Neural cell (in vitro differentiated cells): ENCODE results near the gene CRTC3. TPM values are rescaled to one million over a fixed set of nuclear protein-coding genes. Genes with fewer than 3 reads are reported as not detected.

Experiments
- H2AFZ ChIP-seq: fragments of 200-600, 300-800 bp; sonication (generic), shearing (Covaris generic); 2 replicates; pipeline ENCODE4 v1.6.0; 2014; ENCODE audit warnings: low read depth, mild to moderate bottlenecking, antibody characterized with exemption, low read length, moderate library complexity
- H3F3A ChIP-seq: fragments of 200-600 bp; shearing (Covaris generic); 2 replicates; pipeline ENCODE4 v1.6.1; 2016; ENCODE audit warnings: mild to moderate bottlenecking, moderate library complexity, mixed read lengths, antibody characterized with exemption, low read length; ENCODE audit not compliant: insufficient read depth, poor library complexity, severe bottlenecking
- H3K27ac ChIP-seq: fragments of 200-600, 300-800 bp; sonication (generic), shearing (Covaris generic); 2 replicates; pipeline ENCODE4 v1.5.1; 2014; ENCODE audit warnings: mild to moderate bottlenecking, low read length, moderate library complexity
- H3K27me3 ChIP-seq: fragments of 300-800, 200-600 bp; sonication (generic), shearing (Covaris generic); 2 replicates; pipeline ENCODE4 v1.6.0; 2014; ENCODE audit warnings: mild to moderate bottlenecking, low read depth, low read length, moderate library complexity; ENCODE audit not compliant: insufficient read depth
- H3K36me3 ChIP-seq: fragments of 300-800, 200-600 bp; sonication (generic), shearing (Covaris generic); 2 replicates; pipeline ENCODE4 v1.5.1; 2014; ENCODE audit warnings: mild to moderate bottlenecking, antibody characterized with exemption, low read length, moderate library complexity; ENCODE audit not compliant: insufficient read depth
- H3K4me2 ChIP-seq: fragments of 300-800, 200-600 bp; sonication (generic), shearing (Covaris generic); 2 replicates; pipeline ENCODE4 v1.6.0; 2014; ENCODE audit warnings: mild to moderate bottlenecking, low read length
- H3K4me3 ChIP-seq: fragments of 300-800, 200-600 bp; sonication (generic), shearing (Covaris generic); 2 replicates; pipeline ENCODE4 v1.5.1; 2014; ENCODE audit warnings: mild to moderate bottlenecking, low read length, moderate library complexity
- H3K79me2 ChIP-seq: fragments of 200-600 bp; shearing (Covaris generic); replicated peaks from 2 replicates; pipeline ENCODE4 v1.6.0; 2014; ENCODE audit warnings: mild to moderate bottlenecking, low read length, moderate library complexity; ENCODE audit not compliant: insufficient read depth
- H3K9ac ChIP-seq: fragments of 300-800, 200-600 bp; sonication (generic), shearing (Covaris generic); 2 replicates; pipeline ENCODE4 v1.6.1; 2016; ENCODE audit warnings: mild to moderate bottlenecking, low read length, mixed read lengths
- H3K9me2 ChIP-seq: fragments of 200-600 bp; shearing (Covaris generic); 2 replicates; pipeline ENCODE4 v1.6.1; 2016; ENCODE audit warnings: mild to moderate bottlenecking, low read length, mixed read lengths; ENCODE audit not compliant: insufficient read depth
- H3K9me3 ChIP-seq: fragments of 200-600, 300-800 bp; sonication (generic), shearing (Covaris generic); 2 replicates; pipeline ENCODE4 v1.6.1; 2016; ENCODE audit warnings: mild to moderate bottlenecking, mixed run types, low read length, moderate library complexity, mixed read lengths
- H4K20me1 ChIP-seq: fragments of 200-600 bp; shearing (Covaris generic); 2 replicates; pipeline ENCODE4 v1.6.1; 2016; ENCODE audit warnings: mild to moderate bottlenecking, mixed run types; ENCODE audit not compliant: insufficient read depth
- CTCF ChIP-seq: fragments of 450-650 bp; IDR thresholded peaks from 2 replicates; pipeline ENCODE4 v1.5.1; 2014; ENCODE audit warnings: antibody characterized with exemption, mild to moderate bottlenecking, moderate library complexity; ENCODE audit not compliant: poor library complexity, severe bottlenecking
- EP300 ChIP-seq: fragments of 450-650 bp; conservative IDR thresholded peaks from 2 replicates; pipeline ENCODE4 v1.6.1; 2014; ENCODE audit warnings: antibody characterized with exemption, mild to moderate bottlenecking, moderate library complexity; ENCODE audit not compliant: poor library complexity, severe bottlenecking
- EZH2 ChIP-seq: fragments of 200-600, 300-800 bp; shearing (Covaris generic), sonication (generic); IDR thresholded peaks from 2 replicates; pipeline ENCODE4 v1.6.1; 2014; ENCODE audit warnings: antibody characterized with exemption, low read length, borderline replicate concordance, mild to moderate bottlenecking; ENCODE audit not compliant: insufficient read depth, poor library complexity, severe bottlenecking
- MXI1 ChIP-seq: fragments of 450-650 bp; conservative IDR thresholded peaks from 2 replicates; pipeline ENCODE4 v1.6.1; 2014; ENCODE audit warnings: antibody characterized with exemption, mild to moderate bottlenecking; ENCODE audit not compliant: poor library complexity, severe bottlenecking
- POLR2AphosphoS5 ChIP-seq: IDR thresholded peaks from 2 replicates; pipeline ENCODE4 v1.6.1; 2012
- RAD21 ChIP-seq: fragments of 450-650 bp; conservative IDR thresholded peaks from 2 replicates; pipeline ENCODE4 v1.6.1; 2014; ENCODE audit warnings: antibody characterized with exemption, mild to moderate bottlenecking, moderate library complexity
- REST ChIP-seq: IDR thresholded peaks from 2 replicates; pipeline ENCODE4 v1.6.1; 2012; ENCODE audit warnings: borderline replicate concordance
- SMC3 ChIP-seq: fragments of 450-650 bp; conservative IDR thresholded peaks from 2 replicates; pipeline ENCODE4 v1.6.1; 2014; ENCODE audit warnings: antibody characterized with exemption, mild to moderate bottlenecking, moderate library complexity; ENCODE audit not compliant: poor library complexity
- TAF1 ChIP-seq: IDR thresholded peaks from 2 replicates; pipeline ENCODE4 v1.6.1; 2012; ENCODE audit warnings: low read depth
- polyA plus RNA-seq: library from polyadenylated mRNA; depleted of rRNA; stranded (reverse); fragments of >200 nt; gene quantifications from 2 replicates; pipeline ENCODE4 v1.2.3, GENCODE V29; 2014

Gene CRTC3
- polyA plus RNA-seq, 1 donor from 2014 or later: 5.5 TPM

GRCh38 chr15:90617668-90618097, 88.0 kb downstream of the CRTC3 start:
- H3K9me3 ChIP-seq: no peaks in the 10 kb centered on the region
- H3K27me3 ChIP-seq: no peaks in the 10 kb centered on the region
- no peaks in the 10 kb centered on the region for H3K36me3 ChIP-seq
- H3K4me2 ChIP-seq: no peak overlapping the region
- no peaks in the 10 kb centered on the region for H4K20me1 ChIP-seq
- TF ChIP-seq RAD21: no peak
- no peak for TF ChIP-seq REST
- TF ChIP-seq MXI1: no peak
- TF ChIP-seq TAF1: no peak
- no peak for TF ChIP-seq POLR2AphosphoS5
- TF ChIP-seq EZH2: no peak
- no peak for TF ChIP-seq SMC3
- no peak for TF ChIP-seq EP300
- no peak for TF ChIP-seq CTCF
- no peak overlapping the region for H3K27ac ChIP-seq
- no peaks in the 10 kb centered on the region for H3K9me2 ChIP-seq
- no peaks in the 10 kb centered on the region for H3K79me2 ChIP-seq
- H2AFZ ChIP-seq: no peak overlapping the region
- no peak overlapping the region for H3K9ac ChIP-seq
- H3F3A ChIP-seq: no peaks in the 10 kb centered on the region
- H3K4me3 ChIP-seq: no peak overlapping the region

- H3K27ac ChIP-seq: no peak overlapping the region
- TF ChIP-seq EP300: no peak
- TF ChIP-seq REST: no peak
- TF ChIP-seq SMC3: no peak
- TF ChIP-seq EZH2: no peak
- TF ChIP-seq TAF1: no peak
- no peak for TF ChIP-seq MXI1
- TF ChIP-seq POLR2AphosphoS5: no peak
- no peak for TF ChIP-seq RAD21
- TF ChIP-seq CTCF: no peak
- H3K9me3 ChIP-seq: no peaks in the 10 kb centered on the region
- H3K27me3 ChIP-seq: no peaks in the 10 kb centered on the region
- no peaks in the 10 kb centered on the region for H3K36me3 ChIP-seq
- H3K9ac ChIP-seq: no peak overlapping the region
- H2AFZ ChIP-seq: no peak overlapping the region
- H3K9me2 ChIP-seq: no peaks in the 10 kb centered on the region
- no peak overlapping the region for H3K4me3 ChIP-seq
- no peaks in the 10 kb centered on the region for H3K79me2 ChIP-seq
- H4K20me1 ChIP-seq: no peaks in the 10 kb centered on the region
- H3K4me2 ChIP-seq: no peak overlapping the region
- no peaks in the 10 kb centered on the region for H3F3A ChIP-seq
Measured at GRCh38 chr15:90618330-90619125, 88.8 kb downstream of the CRTC3 start.
